ENCODE data around the gene SPAG16.

The SPAG16 gene

GRCh38 chr2:213290501-213290900, 6.2 kb downstream of the SPAG16 start:
- no peak overlapping the region for H3K4me2 ChIP-seq (ENCODE audit: low read length)
- peaks cover 6% of the 10 kb centered on the region for H3K4me1 ChIP-seq (ENCODE audit: insufficient read depth, low read length, severe bottlenecking)

GRCh38 chr2:213296270-213296669, 12.0 kb downstream of the SPAG16 start:
- no peaks in the 10 kb centered on the region for H3K9me2 ChIP-seq (ENCODE audit: low read depth, low read length)
- H3K27me3 ChIP-seq (ENCODE audit: insufficient read depth, low read length) = no peaks in the 10 kb centered on the region
- H3K4me1 ChIP-seq (ENCODE audit: insufficient read depth, low read length, severe bottlenecking) = no peaks in the 10 kb centered on the region
- H3K36me3 ChIP-seq (ENCODE audit: insufficient read depth, low read length) = peaks cover 2% of the 10 kb centered on the region; the same call in 1 of the 2 replicates
- no peak overlapping the region for H2AFZ ChIP-seq (ENCODE audit: low read length)
- H3K4me3 ChIP-seq (ENCODE audit: low read depth, low read length, poor library complexity, severe bottlenecking) = no peak overlapping the region
- H4K20me1 ChIP-seq (ENCODE audit: insufficient read depth, low read length) = no peaks in the 10 kb centered on the region
- TF ChIP-seq EZH2 (IDR thresholded peaks at IDR 0.05; ENCODE audit: borderline replicate concordance, low read length) (no peak), CTCF (IDR thresholded peaks at IDR 0.05; ENCODE audit: low read length) (no peak)
- no peak overlapping the region for H3K27ac ChIP-seq (ENCODE audit: low read depth, low read length, poor library complexity, severe bottlenecking)
- H3K79me2 ChIP-seq (ENCODE audit: insufficient read depth, low read length) = no peaks in the 10 kb centered on the region
- no peaks in the 10 kb centered on the region for H3K9me3 ChIP-seq (ENCODE audit: low read length)
- no peak overlapping the region for H3K4me2 ChIP-seq (ENCODE audit: low read length)
- no peaks in the 10 kb centered on the region for H3F3A ChIP-seq (ENCODE audit: insufficient read depth, low read length)
- H3K9ac ChIP-seq (ENCODE audit: low read length) = no peak overlapping the region

More at GRCh38 chr2:213290501-213290900, 6.2 kb downstream of the SPAG16 start:
- H3K27me3 ChIP-seq (ENCODE audit: insufficient read depth, low read length) = no peaks in the 10 kb centered on the region
- H2AFZ ChIP-seq (ENCODE audit: low read length) = no peak overlapping the region
- no peaks in the 10 kb centered on the region for H4K20me1 ChIP-seq (ENCODE audit: insufficient read depth, low read length)
- H3K79me2 ChIP-seq (ENCODE audit: insufficient read depth, low read length) = no peaks in the 10 kb centered on the region
- no peaks in the 10 kb centered on the region for H3F3A ChIP-seq (ENCODE audit: insufficient read depth, low read length)
- no peak overlapping the region for H3K27ac ChIP-seq (ENCODE audit: low read depth, low read length, poor library complexity, severe bottlenecking)
- H3K9ac ChIP-seq (ENCODE audit: low read length) = no peak overlapping the region
- TF ChIP-seq CTCF (IDR thresholded peaks at IDR 0.05; ENCODE audit: low read length) = no peak
- TF ChIP-seq EZH2 (IDR thresholded peaks at IDR 0.05; ENCODE audit: borderline replicate concordance, low read length) = no peak
- no peaks in the 10 kb centered on the region for H3K9me3 ChIP-seq (ENCODE audit: low read length)
- no peaks in the 10 kb centered on the region for H3K36me3 ChIP-seq (ENCODE audit: insufficient read depth, low read length)
- H3K4me3 ChIP-seq (ENCODE audit: low read depth, low read length, poor library complexity, severe bottlenecking) = no peak overlapping the region
- no peaks in the 10 kb centered on the region for H3K9me2 ChIP-seq (ENCODE audit: low read depth, low read length)

GRCh38 chr2:213306316-213306942, 22.2 kb downstream of the SPAG16 start:
- H3K27ac ChIP-seq (ENCODE audit: low read depth, low read length, poor library complexity, severe bottlenecking) = no peak overlapping the region
- H3K4me2 ChIP-seq (ENCODE audit: low read length) = no peak overlapping the region
- no peak overlapping the region for H3K4me3 ChIP-seq (ENCODE audit: low read depth, low read length, poor library complexity, severe bottlenecking)
- peaks cover 27% of the 10 kb centered on the region for H3K36me3 ChIP-seq (ENCODE audit: insufficient read depth, low read length)
- H3K79me2 ChIP-seq (ENCODE audit: insufficient read depth, low read length) = no peaks in the 10 kb centered on the region
- no peaks in the 10 kb centered on the region for H3K27me3 ChIP-seq (ENCODE audit: insufficient read depth, low read length)
- no peaks in the 10 kb centered on the region for H4K20me1 ChIP-seq (ENCODE audit: insufficient read depth, low read length)
- no peaks in the 10 kb centered on the region for H3K9me2 ChIP-seq (ENCODE audit: low read depth, low read length)
- no peak overlapping the region for H2AFZ ChIP-seq (ENCODE audit: low read length)
- TF ChIP-seq EZH2 (IDR thresholded peaks at IDR 0.05; ENCODE audit: borderline replicate concordance, low read length) (no peak), CTCF (IDR thresholded peaks at IDR 0.05; ENCODE audit: low read length) (no peak)
- no peak overlapping the region for H3K9ac ChIP-seq (ENCODE audit: low read length)
- H3K9me3 ChIP-seq (ENCODE audit: low read length) = peaks cover 6% of the 10 kb centered on the region; the same call in 1 of the 2 replicates
- H3K4me1 ChIP-seq (ENCODE audit: insufficient read depth, low read length, severe bottlenecking) = no peaks in the 10 kb centered on the region
- H3F3A ChIP-seq (ENCODE audit: insufficient read depth, low read length) = no peaks in the 10 kb centered on the region; the same call in 1 of the 2 replicates

All from OCI-LY1 (cell line).